ENCODE measurements around the gene DDN.

- TF ChIP-seq CTCF (IDR thresholded peaks at IDR 0.05) = no peak
- TF ChIP-seq POLR2A (IDR thresholded peaks at IDR 0.05) = no peak
Observed at GRCh38 chr12:49044660-49045059, 45.5 kb upstream of the DDN start.
